ENCODE data around the gene ZGPAT.
"Not testable (repeated sequence)": the region's sequence is repeated elsewhere in the genome, so short reads cannot be mapped to it uniquely, and the experiment has no call there.

The ZGPAT gene

DNA sequence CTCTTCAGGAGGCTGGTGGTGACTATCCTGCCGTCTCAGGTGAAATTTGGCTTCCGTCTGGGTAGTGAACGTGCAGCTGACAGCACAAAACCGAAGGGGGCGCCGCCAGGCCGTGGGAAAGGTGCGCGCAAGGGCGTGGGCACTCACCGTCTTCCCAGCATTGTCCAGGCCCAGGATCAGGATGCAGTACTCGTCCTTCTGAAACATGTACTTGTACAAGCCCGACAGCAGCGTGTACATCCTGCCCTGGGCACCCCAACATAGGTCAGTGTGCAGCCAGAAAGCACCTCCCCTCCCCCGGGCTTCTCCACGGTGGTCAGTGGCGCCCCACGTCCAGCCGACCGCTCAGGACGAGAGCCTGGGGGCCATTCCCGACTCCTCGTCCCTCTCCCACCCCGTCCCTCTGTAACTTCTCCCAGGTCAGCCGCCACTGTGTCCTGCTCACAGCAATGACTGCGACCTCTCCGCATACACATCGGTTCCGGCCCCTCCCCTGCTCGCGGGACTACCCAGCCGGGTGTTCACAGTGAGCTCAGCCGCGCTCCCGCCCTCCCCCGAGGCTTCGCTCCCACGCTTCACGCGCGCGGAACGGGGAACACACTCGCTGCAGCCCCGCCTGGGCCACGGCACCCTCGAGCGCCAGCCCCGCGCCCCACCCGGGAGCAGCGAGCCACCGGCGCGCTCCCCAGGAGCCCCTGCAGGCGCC lies 834 bp upstream of the ZGPAT start:
- H3K27ac ChIP-seq = peak overlapping the region; percentile 88
- no peak for TF ChIP-seq ZFX (IDR thresholded peaks at IDR 0.05; ENCODE audit: borderline replicate concordance)
- TF ChIP-seq, protein P1, sequence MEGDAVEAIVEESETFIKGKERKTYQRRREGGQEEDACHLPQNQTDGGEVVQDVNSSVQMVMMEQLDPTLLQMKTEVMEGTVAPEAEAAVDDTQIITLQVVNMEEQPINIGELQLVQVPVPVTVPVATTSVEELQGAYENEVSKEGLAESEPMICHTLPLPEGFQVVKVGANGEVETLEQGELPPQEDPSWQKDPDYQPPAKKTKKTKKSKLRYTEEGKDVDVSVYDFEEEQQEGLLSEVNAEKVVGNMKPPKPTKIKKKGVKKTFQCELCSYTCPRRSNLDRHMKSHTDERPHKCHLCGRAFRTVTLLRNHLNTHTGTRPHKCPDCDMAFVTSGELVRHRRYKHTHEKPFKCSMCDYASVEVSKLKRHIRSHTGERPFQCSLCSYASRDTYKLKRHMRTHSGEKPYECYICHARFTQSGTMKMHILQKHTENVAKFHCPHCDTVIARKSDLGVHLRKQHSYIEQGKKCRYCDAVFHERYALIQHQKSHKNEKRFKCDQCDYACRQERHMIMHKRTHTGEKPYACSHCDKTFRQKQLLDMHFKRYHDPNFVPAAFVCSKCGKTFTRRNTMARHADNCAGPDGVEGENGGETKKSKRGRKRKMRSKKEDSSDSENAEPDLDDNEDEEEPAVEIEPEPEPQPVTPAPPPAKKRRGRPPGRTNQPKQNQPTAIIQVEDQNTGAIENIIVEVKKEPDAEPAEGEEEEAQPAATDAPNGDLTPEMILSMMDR (IDR thresholded peaks at IDR 0.05) = peak; percentile 54

DNA sequence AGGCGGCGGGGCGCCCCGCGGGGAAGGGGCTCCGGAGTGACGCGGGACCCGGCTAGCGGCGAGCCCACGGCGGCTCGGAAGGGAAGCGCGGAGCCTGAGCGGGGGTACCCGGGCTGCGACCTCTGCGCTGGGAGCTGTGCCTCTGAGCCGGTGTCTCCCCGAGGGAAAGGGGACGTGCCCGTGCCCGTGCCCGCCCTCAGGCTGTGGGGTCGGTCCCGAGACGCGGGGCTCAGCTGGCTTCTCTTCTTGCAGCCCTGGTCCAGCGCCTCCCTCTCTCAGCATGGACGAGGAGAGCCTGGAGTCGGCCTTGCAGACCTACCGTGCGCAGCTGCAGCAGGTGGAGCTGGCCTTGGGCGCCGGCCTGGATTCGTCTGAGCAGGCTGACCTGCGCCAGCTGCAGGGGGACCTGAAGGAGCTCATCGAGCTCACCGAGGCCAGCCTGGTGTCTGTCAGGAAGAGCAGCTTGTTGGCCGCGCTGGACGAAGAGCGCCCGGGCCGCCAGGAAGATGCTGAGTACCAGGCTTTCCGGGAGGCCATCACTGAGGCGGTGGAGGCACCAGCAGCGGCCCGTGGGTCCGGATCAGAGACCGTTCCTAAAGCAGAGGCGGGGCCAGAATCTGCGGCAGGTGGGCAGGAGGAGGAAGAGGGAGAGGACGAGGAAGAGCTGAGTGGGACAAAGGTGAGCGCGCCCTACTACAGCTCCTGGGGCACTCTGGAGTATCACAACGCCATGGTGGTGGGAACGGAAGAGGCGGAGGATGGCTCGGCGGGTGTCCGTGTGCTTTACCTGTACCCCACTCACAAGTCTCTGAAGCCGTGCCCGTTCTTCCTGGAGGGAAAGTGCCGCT lies 686 bp downstream of the ZGPAT start:
- TF ChIP-seq, protein P1 (IDR thresholded peaks at IDR 0.05) = no peak
- TF ChIP-seq ZFX (IDR thresholded peaks at IDR 0.05; ENCODE audit: borderline replicate concordance) = no peak
- H3K27ac ChIP-seq = peak overlapping the region; percentile 88

DNA sequence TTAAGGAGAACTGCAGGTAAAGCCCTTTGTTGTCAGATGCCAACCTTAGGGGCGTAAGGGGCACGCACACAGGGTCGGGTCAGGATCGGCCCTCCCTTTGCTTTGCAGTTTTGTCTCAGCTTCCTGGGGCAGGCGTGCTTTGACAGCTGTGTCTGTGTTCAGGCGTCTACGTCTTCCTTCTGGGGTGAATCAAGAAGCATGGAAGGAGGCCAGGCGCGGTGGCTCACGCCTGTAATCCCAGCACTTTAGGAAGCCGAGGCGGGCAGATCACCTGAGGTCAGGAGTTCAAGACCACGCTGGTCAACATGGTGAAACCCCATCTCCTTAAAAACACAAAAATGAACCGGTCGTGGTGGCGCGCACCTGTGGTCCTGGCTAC lies 1.3 kb downstream of the ZGPAT start:
- no peak overlapping the region for H3K27ac ChIP-seq
- TF ChIP-seq ZFX (IDR thresholded peaks at IDR 0.05; ENCODE audit: borderline replicate concordance) = no peak
- TF ChIP-seq, protein P1 (IDR thresholded peaks at IDR 0.05) = no peak

DNA sequence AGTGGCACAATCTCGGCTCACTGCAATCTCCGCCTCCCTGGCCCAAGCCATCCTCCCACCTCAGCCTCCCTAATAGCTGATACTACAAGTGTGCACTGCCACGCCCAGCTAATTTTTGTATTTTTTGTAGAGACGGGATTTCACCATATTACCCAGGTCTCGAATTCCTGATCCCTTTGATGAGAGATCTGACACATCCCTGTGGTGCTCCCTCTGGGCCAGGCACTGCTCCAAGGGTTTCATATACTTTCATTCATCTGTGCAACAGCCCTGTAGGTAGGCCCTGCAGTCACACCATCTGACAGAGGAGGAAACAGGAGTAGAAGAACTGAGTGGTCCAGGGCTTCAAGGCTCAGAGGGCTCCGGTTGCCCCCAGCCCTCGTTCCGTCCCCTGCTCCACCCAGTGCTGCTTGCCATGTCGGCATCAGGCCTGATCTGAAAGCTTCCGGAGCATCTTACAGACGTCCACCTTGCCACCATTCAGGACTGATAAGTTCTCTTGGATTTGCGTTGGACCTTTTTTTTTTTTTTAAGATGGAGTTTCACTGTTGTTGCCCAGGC lies 3.3 kb downstream of the ZGPAT start:
- TF ChIP-seq, protein P1 (IDR thresholded peaks at IDR 0.05) = no peak
- no peak for TF ChIP-seq ZFX (IDR thresholded peaks at IDR 0.05; ENCODE audit: borderline replicate concordance)
- H3K27ac ChIP-seq = no peak overlapping the region

DNA sequence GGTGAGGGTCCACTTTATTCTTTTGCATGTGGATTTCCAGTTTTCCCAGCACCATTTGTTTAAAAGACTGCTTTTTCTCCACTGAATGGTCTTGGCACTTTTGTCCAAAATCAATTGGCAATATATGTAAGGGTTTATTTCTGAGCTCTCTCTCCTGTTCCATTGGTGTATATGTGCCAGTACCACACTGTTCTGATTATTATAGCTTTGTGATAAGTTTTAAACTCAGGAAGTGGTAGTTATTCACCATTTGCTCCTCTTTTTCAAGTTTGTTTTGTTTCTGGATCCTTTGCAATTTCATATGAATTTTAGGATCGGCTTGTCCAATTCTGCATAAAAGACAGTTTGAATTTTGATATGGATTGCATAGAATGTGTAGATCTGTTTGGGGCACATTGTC lies 4.4 kb downstream of the ZGPAT start:
- H3K27ac ChIP-seq = no peak overlapping the region
- no peak for TF ChIP-seq ZFX (IDR thresholded peaks at IDR 0.05; ENCODE audit: borderline replicate concordance)
- TF ChIP-seq, protein P1 (IDR thresholded peaks at IDR 0.05) = no peak

DNA sequence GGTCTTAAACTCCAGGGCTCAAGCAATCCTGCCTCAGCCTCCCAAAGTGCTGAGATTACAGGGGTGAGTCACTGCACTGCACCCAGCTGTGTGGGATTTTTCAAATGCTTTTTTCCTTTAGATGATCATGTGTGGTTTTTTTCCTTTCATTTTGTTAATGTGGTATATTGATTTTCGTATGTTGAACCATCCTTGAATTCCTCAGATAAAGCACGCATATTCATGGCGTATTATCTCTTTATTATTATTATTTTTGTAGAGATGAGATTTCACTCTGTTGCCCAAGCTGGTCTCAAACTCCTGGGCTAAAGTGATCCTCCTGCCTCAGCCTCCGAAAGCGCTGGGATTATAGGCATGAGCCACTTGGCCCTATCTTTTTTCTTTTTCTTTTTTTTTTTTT lies 7.0 kb downstream of the ZGPAT start:
- H3K27ac ChIP-seq = no peak overlapping the region
- TF ChIP-seq, protein P1 (IDR thresholded peaks at IDR 0.05) = no peak
- TF ChIP-seq ZFX (IDR thresholded peaks at IDR 0.05; ENCODE audit: borderline replicate concordance) = no peak

DNA sequence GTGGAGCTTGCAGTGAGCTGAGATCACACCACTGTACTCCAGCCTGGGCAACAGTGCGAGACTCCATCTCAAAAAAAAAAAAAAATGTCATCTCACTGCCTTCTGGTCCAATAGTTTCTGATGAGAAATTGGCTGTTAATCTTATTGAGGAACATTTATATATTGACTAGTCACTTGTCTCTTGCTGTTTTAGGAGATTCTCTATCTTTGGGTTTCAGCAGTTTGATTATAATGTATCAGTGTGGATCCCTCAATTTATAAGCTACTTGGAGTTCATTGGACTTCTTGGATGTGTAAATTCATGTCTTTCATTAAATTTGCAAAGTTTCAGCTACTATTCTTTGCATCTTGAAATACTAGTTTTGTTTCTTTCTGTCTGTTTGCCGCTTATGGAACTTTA lies 11.2 kb downstream of the ZGPAT start:
- TF ChIP-seq, protein P1 (IDR thresholded peaks at IDR 0.05) = no peak
- no peak for TF ChIP-seq ZFX (IDR thresholded peaks at IDR 0.05; ENCODE audit: borderline replicate concordance)

DNA sequence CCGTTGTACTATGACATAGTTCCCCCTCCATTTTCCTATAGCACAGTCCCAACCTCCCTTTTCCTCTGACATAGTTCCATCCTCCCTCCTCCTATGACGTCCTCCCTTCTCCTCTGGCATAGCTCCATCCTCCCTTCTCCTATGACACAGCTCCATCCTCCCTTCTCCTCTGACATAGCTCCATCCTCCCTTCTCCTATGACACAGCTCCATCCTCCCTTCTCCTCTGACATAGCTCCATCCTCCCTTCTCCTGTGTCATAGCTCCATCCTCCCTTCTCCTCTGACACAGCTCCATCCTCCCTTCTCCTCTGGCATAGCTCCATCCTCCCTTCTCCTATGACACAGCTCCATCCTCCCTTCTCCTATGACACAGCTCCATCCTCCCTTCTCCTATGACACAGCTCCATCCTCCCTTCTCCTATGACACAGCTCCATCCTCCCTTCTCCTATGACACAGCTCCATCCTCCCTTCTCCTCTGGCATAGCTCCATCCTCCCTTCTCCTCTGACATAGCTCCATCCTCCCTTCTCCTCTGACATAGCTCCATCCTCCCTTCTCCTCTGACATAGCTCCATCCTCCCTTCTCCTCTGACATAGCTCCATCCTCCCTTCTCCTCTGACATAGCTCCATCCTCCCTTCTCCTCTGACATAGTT lies 15.3 kb downstream of the ZGPAT start:
- not testable (repeated sequence) for H3K27ac ChIP-seq

More for the DNA sequence above, 11.2 kb downstream of the ZGPAT start:
- no peak overlapping the region for H3K27ac ChIP-seq

DNA sequence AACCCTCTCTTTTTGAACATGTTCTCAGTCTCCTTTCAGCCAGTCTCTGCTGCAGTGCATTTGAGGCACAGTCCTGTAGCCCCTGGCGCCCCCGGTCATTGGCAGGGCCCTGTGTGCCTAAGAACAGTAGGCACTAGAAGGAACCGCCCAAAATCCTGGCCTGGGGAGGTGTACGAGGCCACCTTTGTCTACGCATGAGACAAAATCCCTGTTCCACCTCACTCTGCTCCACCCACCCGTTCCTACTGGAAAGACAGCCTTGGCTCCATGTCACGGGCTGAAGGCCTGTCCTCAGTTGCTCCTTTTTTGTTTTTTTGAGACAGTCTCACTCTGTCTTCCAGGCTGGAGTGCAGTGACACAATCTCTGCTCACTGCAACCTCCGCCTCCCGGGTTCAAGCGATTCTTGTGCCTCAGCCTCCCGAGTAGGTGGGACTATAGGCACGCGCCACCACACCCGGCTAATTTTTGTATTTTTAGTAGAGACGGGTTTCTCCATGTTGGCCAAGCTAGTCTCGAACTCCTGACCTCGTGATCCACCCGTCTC lies 22.4 kb downstream of the ZGPAT start:
- H3K27ac ChIP-seq = not testable (repeated sequence)
